ENCODE results near the gene PPP1R1C.

GRCh38 chr2:182097571-182098164 is 112.0 kb downstream of the PPP1R1C start:
- TF ChIP-seq, protein P1, sequence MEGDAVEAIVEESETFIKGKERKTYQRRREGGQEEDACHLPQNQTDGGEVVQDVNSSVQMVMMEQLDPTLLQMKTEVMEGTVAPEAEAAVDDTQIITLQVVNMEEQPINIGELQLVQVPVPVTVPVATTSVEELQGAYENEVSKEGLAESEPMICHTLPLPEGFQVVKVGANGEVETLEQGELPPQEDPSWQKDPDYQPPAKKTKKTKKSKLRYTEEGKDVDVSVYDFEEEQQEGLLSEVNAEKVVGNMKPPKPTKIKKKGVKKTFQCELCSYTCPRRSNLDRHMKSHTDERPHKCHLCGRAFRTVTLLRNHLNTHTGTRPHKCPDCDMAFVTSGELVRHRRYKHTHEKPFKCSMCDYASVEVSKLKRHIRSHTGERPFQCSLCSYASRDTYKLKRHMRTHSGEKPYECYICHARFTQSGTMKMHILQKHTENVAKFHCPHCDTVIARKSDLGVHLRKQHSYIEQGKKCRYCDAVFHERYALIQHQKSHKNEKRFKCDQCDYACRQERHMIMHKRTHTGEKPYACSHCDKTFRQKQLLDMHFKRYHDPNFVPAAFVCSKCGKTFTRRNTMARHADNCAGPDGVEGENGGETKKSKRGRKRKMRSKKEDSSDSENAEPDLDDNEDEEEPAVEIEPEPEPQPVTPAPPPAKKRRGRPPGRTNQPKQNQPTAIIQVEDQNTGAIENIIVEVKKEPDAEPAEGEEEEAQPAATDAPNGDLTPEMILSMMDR (IDR thresholded peaks at IDR 0.05), result no peak
- TF ChIP-seq POLR2A (IDR thresholded peaks at IDR 0.05), result no peak
